Spinal cord (tissue), 10 donors: ENCODE measurements around the gene PSKH1. TPM values are rescaled to one million over a fixed set of nuclear protein-coding genes. Genes with fewer than 3 reads are reported as not detected.
"Not testable (repeated sequence)": the region's sequence is repeated elsewhere in the genome, so short reads cannot be mapped to it uniquely, and the experiment has no call there.

Experiments
- DNase-seq, 6 donors: peaks; one replicate each; pipeline versions ENCODE4 v3.0.0 to v3.0.0-alpha.2; 2013 to 2015; ENCODE audit warnings: low spot score in 6 of 6, low read depth in 4 of 6
- H3K27ac ChIP-seq: one replicate; pipeline ENCODE4 v1.5.1; 2013; ENCODE audit warnings: low read depth, low read length, control low read depth
- H3K27me3 ChIP-seq: one replicate; pipeline ENCODE4 v1.6.1; 2013; ENCODE audit warnings: low read length; ENCODE audit not compliant: control insufficient read depth, insufficient read depth
- H3K36me3 ChIP-seq: one replicate; pipeline ENCODE4 v1.6.1; 2013; ENCODE audit warnings: low read length; ENCODE audit not compliant: control insufficient read depth, insufficient read depth
- H3K4me1 ChIP-seq: one replicate; pipeline ENCODE4 v1.6.1; 2013; ENCODE audit warnings: low read length; ENCODE audit not compliant: control insufficient read depth, insufficient read depth
- H3K4me3 ChIP-seq: one replicate; pipeline ENCODE4 v1.5.1; 2013; ENCODE audit warnings: low read depth, low read length, control low read depth
- H3K9me3 ChIP-seq: one replicate; pipeline ENCODE4 v1.6.1; 2013; ENCODE audit warnings: low read length; ENCODE audit not compliant: control insufficient read depth, insufficient read depth
- WGBS: methylation state at CpG from one replicate; pipeline ENCODE4 v1.1.5; 2013; ENCODE audit warnings: missing lambda C conversion rate; ENCODE audit not compliant: insufficient coverage; 5-methylcytosine and 5-hydroxymethylcytosine counted together
- polyA plus RNA-seq, 2 donors: library from polyadenylated mRNA; unstranded; fragments of 120-200 nt; gene quantifications; one replicate each; pipeline ENCODE4 v1.2.1, GENCODE V29; 2013; ENCODE audit not compliant: insufficient read length in 2 of 2
- total RNA-seq, 2 donors: library from RNA; depleted of rRNA in 1 of 2; stranded (reverse); fragments of 120-200 nt in 1 of 2; fragments of >200 nt in 1 of 2; gene quantifications; one replicate each; pipeline versions ENCODE4 v1.2.3 to v1.2.4, GENCODE V29; 2013 to 2014
- donor health status: healthy.

The PSKH1 gene
- total and polyA plus RNA-seq, 4 donors, result 8.7 to 31.7 (median 25.0) TPM

GRCh38 chr16:67853670-67854069, 39.4 kb upstream of the PSKH1 start:
- 100% methylated on average over 3 of the region's 3 CpGs for WGBS
- Histone ChIP-seq H3K27me3 (no peaks in the 10 kb centered on the region), H3K4me3 (no peak overlapping the region), H3K4me1 (peaks cover 13% of the 10 kb centered on the region), H3K27ac (no peak overlapping the region), H3K36me3 (peaks cover 24% of the 10 kb centered on the region), H3K9me3 (no peaks in the 10 kb centered on the region)
- no peak for DNase-seq

GRCh38 chr16:67855789-67856188, 37.3 kb upstream of the PSKH1 start:
- WGBS, result 90% methylated on average over 6 of the region's 10 CpGs
- Histone ChIP-seq H3K27ac (no peak overlapping the region), H3K9me3 (no peaks in the 10 kb centered on the region), H3K36me3 (peaks cover 17% of the 10 kb centered on the region), H3K27me3 (no peaks in the 10 kb centered on the region), H3K4me1 (peaks cover 13% of the 10 kb centered on the region), H3K4me3 (no peak overlapping the region)
- DNase-seq, result no peak

DNA sequence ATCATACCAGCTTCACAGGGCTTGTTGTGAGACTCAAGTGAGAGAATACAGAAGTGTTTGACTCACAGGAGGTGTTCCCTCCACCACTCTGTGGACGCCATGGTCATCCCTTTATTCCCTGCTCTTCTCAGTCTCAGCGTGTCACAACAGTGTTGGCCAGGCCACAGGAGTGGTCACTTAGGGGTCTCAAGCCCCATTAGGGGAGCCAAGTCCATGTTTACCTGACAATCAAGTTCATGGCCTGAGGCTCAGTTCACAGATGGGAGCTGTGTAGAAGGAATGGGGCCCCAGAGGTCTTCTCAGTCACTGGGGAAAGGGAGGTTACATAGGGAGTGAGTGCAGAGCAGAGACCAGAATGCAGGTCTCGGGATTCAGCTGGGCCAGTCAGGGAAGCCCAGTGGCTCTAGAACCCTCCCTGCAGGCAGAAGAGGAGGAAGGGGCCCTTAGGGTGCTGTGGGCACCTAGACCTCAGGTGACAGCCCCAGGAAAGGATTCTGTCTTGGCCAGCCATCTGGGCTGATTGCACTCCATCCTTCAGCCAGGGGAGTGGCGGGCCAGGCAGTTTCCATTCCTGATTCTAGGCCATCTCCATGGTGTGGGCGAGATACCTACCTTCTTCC, 36.0 kb upstream of the PSKH1 start:
- 87% methylated on average over 5 of the region's 5 CpGs for WGBS
- Histone ChIP-seq H3K9me3 (no peaks in the 10 kb centered on the region), H3K27ac (no peak overlapping the region), H3K4me1 (peaks cover 13% of the 10 kb centered on the region), H3K36me3 (peaks cover 20% of the 10 kb centered on the region), H3K4me3 (no peak overlapping the region), H3K27me3 (no peaks in the 10 kb centered on the region)
- DNase-seq, result no peak

- Histone ChIP-seq H3K36me3 (peaks cover 21% of the 10 kb centered on the region), H3K27me3 (no peaks in the 10 kb centered on the region), H3K27ac (no peak overlapping the region), H3K9me3 (no peaks in the 10 kb centered on the region), H3K4me3 (no peak overlapping the region), H3K4me1 (peaks cover 13% of the 10 kb centered on the region)
- DNase-seq, result peak in 1 of 6 donors; percentile 21
- no CpG with 5 or more reads among the region's 3 CpGs for whole genome bisulfite sequencing
Observed at GRCh38 chr16:67857547-67858233, 35.4 kb upstream of the PSKH1 start.

- Histone ChIP-seq H3K4me3 (no peak overlapping the region), H3K9me3 (no peaks in the 10 kb centered on the region), H3K27me3 (no peaks in the 10 kb centered on the region), H3K36me3 (peaks cover 21% of the 10 kb centered on the region), H3K4me1 (peaks cover 16% of the 10 kb centered on the region), H3K27ac (no peak overlapping the region)
- DNase-seq, result no peak
- WGBS, result 98% methylated on average over 4 of the region's 4 CpGs
Observed at GRCh38 chr16:67858500-67858899, 34.6 kb upstream of the PSKH1 start.

DNA sequence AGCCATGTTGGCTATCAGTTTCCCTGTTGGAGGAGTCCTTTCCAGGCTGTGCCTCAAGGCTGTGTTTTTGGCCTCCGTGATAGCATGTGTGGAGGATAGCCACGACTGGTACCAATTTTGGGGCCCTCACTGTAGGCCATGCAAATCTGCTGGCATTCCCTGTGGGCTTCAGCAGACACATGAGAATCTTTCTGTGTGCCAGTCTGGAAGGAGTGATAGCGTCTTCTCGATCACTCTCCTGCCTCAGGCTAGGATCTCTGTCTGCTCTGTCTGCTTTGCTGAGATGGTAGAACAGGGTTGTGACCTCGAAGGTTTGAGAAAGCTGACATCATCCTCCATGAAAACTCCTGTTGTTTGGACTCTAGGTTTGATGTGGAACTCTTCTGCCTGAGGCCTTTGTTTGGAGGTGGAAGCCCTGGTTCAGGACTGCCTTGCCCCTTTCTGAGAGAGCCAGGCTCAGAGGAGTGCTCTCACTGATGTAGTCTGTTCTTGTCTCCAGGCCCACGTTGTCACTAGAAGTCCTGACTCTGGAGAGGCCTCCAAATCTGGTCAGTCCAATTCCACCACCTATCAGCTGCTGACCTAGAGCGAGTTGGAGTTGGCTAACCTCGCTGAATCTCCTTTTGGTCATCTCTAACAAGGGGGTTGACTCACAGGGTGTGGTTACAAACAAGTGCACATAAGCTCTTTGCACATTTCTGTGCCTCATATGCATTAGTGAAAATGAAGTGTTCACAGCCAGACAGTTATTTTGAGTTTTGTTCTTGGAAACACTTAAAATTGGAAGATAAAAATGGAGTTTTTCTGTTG, 32.3 kb upstream of the PSKH1 start:
- DNase-seq, result no peak
- H3K4me3 ChIP-seq, result no peak overlapping the region
- H3K27me3 ChIP-seq, result no peaks in the 10 kb centered on the region
- H3K27ac ChIP-seq, result no peak overlapping the region
- peaks cover 18% of the 10 kb centered on the region for H3K4me1 ChIP-seq
- no peaks in the 10 kb centered on the region for H3K9me3 ChIP-seq
- WGBS, result 90% methylated on average over 7 of the region's 8 CpGs
- peaks cover 17% of the 10 kb centered on the region for H3K36me3 ChIP-seq

- H3K4me1 ChIP-seq, result peaks cover 15% of the 10 kb centered on the region
- no peak for DNase-seq
- H3K4me3 ChIP-seq, result no peak overlapping the region
- H3K27me3 ChIP-seq, result no peaks in the 10 kb centered on the region
- H3K36me3 ChIP-seq, result peaks cover 26% of the 10 kb centered on the region
- H3K27ac ChIP-seq, result no peak overlapping the region
- H3K9me3 ChIP-seq, result no peaks in the 10 kb centered on the region
- 95% methylated on average over 5 of the region's 6 CpGs for WGBS
Observed at GRCh38 chr16:67861877-67862276, 31.2 kb upstream of the PSKH1 start.

GRCh38 chr16:67862623-67863583, 30.2 kb upstream of the PSKH1 start:
- Histone ChIP-seq H3K36me3 (peaks cover 36% of the 10 kb centered on the region), H3K4me3 (no peak overlapping the region), H3K4me1 (peaks cover 5% of the 10 kb centered on the region), H3K27ac (no peak overlapping the region), H3K27me3 (no peaks in the 10 kb centered on the region), H3K9me3 (no peaks in the 10 kb centered on the region)
- no peak for DNase-seq
- 75% methylated on average over 6 of the region's 11 CpGs for WGBS

DNA sequence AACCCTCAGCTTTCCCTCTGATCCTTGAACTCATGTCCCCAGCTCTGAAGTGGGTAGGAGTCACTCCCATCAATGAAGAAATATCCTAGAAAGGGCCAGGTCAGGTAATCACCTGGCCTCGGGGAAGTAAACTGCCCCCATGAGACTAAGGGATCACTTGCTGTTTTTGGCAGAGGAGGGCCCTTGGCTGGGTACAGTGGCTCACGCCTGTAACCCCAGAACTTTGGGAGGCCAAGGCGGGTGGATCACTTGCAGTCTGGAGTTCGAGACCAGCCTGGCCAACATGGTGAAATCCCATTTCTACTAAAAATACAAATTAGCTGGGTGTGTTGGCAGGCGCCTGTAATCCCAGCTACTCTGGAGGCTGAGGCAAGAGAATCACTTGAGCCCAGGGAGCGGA, 29.0 kb upstream of the PSKH1 start:
- peaks cover 47% of the 10 kb centered on the region for H3K36me3 ChIP-seq
- H3K27me3 ChIP-seq, H3K9me3 ChIP-seq, DNase-seq, H3K4me3 ChIP-seq, H3K4me1 ChIP-seq, H3K27ac ChIP-seq: not testable (repeated sequence)
- WGBS, result 100% methylated on average over 1 of the region's 6 CpGs
